OCI-LY3 (cell line): ENCODE results near the gene PTN.

Experiments used
- EZH2phosphoT487 ChIP-seq: fragments of 200-600 bp; shearing (Covaris generic); IDR thresholded peaks from 2 replicates; pipeline ENCODE4 v1.6.1; 2018; ENCODE audit warnings: antibody characterized with exemption, mixed run types, low read depth
- TF ChIP-seq, protein P1 (sequence below): fragments of 200-600, 300-600 bp; sonication (generic); IDR thresholded peaks from 2 replicates; pipeline ENCODE4 v1.5.1; 2014; ENCODE audit warnings: antibody characterized with exemption, low read length, low read depth

DNA sequence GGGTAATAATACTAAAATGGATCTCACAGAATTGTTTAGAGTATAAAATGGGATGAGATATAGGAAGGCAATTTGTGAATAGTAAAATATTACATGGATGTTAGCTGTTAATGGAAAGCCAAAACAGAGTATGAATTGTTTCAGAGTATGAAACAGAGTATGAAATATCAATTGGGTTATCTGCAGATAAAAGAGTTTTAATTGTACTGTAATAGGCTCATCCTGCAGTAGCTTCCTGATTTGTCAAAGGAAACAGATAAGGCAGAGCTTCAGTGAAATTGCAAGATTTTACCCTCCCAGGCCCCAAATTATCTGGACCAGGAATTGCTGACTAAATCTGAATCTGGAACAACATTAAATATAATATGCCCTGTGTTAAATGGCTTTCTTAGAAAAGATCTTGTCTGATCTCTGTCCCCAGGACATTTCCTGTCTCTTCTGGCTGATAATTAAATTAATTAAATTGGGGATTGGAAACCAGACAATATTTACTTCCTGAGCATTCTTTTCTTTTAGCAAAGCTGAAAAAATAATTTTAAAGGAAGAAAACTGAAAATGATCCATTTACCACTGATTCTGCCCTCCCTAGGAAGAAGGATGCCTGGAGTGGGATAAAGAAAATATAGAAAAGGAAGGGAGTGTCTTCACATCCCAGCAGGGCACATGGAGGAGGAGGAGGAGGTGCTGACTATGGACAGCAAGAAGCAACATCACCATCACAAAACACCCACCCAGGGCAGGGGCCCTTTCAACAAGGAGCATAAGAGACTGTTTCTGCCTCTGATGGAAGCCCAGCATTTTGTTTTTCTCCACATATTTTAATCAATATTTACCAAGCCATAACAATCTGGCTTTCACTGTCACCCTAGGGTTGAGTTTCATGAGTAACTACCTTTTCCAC is 18.5 kb downstream of the PTN start:
- TF ChIP-seq, protein P1, sequence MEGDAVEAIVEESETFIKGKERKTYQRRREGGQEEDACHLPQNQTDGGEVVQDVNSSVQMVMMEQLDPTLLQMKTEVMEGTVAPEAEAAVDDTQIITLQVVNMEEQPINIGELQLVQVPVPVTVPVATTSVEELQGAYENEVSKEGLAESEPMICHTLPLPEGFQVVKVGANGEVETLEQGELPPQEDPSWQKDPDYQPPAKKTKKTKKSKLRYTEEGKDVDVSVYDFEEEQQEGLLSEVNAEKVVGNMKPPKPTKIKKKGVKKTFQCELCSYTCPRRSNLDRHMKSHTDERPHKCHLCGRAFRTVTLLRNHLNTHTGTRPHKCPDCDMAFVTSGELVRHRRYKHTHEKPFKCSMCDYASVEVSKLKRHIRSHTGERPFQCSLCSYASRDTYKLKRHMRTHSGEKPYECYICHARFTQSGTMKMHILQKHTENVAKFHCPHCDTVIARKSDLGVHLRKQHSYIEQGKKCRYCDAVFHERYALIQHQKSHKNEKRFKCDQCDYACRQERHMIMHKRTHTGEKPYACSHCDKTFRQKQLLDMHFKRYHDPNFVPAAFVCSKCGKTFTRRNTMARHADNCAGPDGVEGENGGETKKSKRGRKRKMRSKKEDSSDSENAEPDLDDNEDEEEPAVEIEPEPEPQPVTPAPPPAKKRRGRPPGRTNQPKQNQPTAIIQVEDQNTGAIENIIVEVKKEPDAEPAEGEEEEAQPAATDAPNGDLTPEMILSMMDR, result no peak
- no peak for TF ChIP-seq EZH2phosphoT487
